Keratinocyte (primary cell): ENCODE measurements around the gene MALAT1. TPM values are rescaled to one million over a fixed set of nuclear protein-coding genes. Genes with fewer than 3 reads are reported as not detected.
A peak's percentile ranks its signal among the peaks of the same experiment; 100 is the strongest.

Experiments used
- DNase-seq: peaks from one replicate; pipeline ENCODE4 v3.0.0-alpha.2; 2011; ENCODE audit warnings: low read depth, missing footprints, low spot score
- FAIRE-seq: peaks from 2 replicates; lab custom pipeline; 2011; peaks lifted over from hg19 to GRCh38; lab: Jason Lieb, UNC
- H2AFZ ChIP-seq: 2 replicates; pipeline ENCODE4 v1.6.0; 2012; ENCODE audit warnings: low read length, control low read depth, inconsistent platforms; ENCODE audit not compliant: control insufficient read depth
- H3K27ac ChIP-seq: 2 replicates; pipeline ENCODE4 v1.5.1; 2011; ENCODE audit warnings: low read length; ENCODE audit not compliant: control insufficient read depth, insufficient read depth
- H3K27me3 ChIP-seq: 3 replicates; pipeline ENCODE4 v1.6.0; 2011; ENCODE audit warnings: low read length; ENCODE audit not compliant: control insufficient read depth, insufficient read depth; ENCODE audit errors: extremely low read depth
- H3K36me3 ChIP-seq, 2 experiments: 2 replicates in 1 of 2; 3 replicates in 1 of 2; pipeline ENCODE4 v1.5.1; 2011; ENCODE audit warnings: low read length in 2 of 2, mild to moderate bottlenecking in 1 of 2; ENCODE audit not compliant: control insufficient read depth in 2 of 2, insufficient read depth in 2 of 2; ENCODE audit errors: extremely low read depth in 1 of 2
- H3K4me1 ChIP-seq: 3 replicates; pipeline ENCODE4 v1.5.1; 2011; ENCODE audit warnings: low read length; ENCODE audit not compliant: control insufficient read depth, insufficient read depth; ENCODE audit errors: extremely low read depth
- H3K4me2 ChIP-seq: 3 replicates; pipeline ENCODE4 v1.6.0; 2011; ENCODE audit warnings: low read depth, low read length; ENCODE audit not compliant: control insufficient read depth, insufficient read depth; ENCODE audit errors: extremely low read depth
- H3K4me3 ChIP-seq, 3 experiments: fragments of 200-600 bp in 1 of 3; sonication (generic) in 1 of 3; 2 replicates in 2 of 3; 3 replicates in 1 of 3; pipeline ENCODE4 v1.5.1; 2011 to 2016; ENCODE audit warnings: low read length in 3 of 3, mild to moderate bottlenecking in 3 of 3, control low read depth in 2 of 3, inconsistent platforms in 1 of 3, low read depth in 1 of 3, mixed read lengths in 1 of 3, mixed run types in 1 of 3, moderate library complexity in 1 of 3; ENCODE audit not compliant: control insufficient read depth in 2 of 3, insufficient read depth in 2 of 3; ENCODE audit errors: extremely low read depth in 1 of 3
- H3K79me2 ChIP-seq: 2 replicates; pipeline ENCODE4 v1.6.0; 2012; ENCODE audit warnings: low read length; ENCODE audit not compliant: control insufficient read depth, insufficient read depth
- H3K9ac ChIP-seq: 3 replicates; pipeline ENCODE4 v1.6.0; 2011; ENCODE audit warnings: low read length; ENCODE audit not compliant: control insufficient read depth, insufficient read depth; ENCODE audit errors: extremely low read depth
- H3K9me1 ChIP-seq: 3 replicates; pipeline ENCODE4 v1.6.0; 2011; ENCODE audit warnings: low read length; ENCODE audit not compliant: control insufficient read depth, insufficient read depth; ENCODE audit errors: extremely low read depth
- H3K9me3 ChIP-seq: 2 replicates; pipeline ENCODE4 v1.5.1; 2012; ENCODE audit warnings: low read depth, low read length; ENCODE audit not compliant: control insufficient read depth
- H4K20me1 ChIP-seq: 3 replicates; pipeline ENCODE4 v1.6.0; 2011; ENCODE audit warnings: low read length; ENCODE audit not compliant: control insufficient read depth, insufficient read depth; ENCODE audit errors: extremely low read depth
- EZH2 ChIP-seq: IDR thresholded peaks from one replicate; pipeline ENCODE4 v1.6.1; 2012; ENCODE audit warnings: inconsistent platforms, mild to moderate bottlenecking, low read length, moderate library complexity
- dilution Hi-C: fragments of 300-500 bp; cut with MboI; formaldehyde crosslinking; loops from one replicate; pipeline ENCODE4 v1.7.0; 2020; ENCODE audit warnings: low sequenced_read_pairs; ENCODE audit not compliant: extremely low pct_ligation_motif_present
- polyA plus RNA-seq, 5 experiments: library from polyadenylated mRNA; depleted of rRNA in 3 of 5; stranded (reverse) in 3 of 5; stranded (forward) in 1 of 5; unstranded in 1 of 5; fragments of >200 nt; gene quantifications; 1 replicate in 1 of 5; 2 replicates in 3 of 5; 3 replicates in 1 of 5; pipeline versions ENCODE4 v1.2.1 to v1.2.3, GENCODE V29; 2011 to 2012; ENCODE audit warnings: missing spikeins in 2 of 5, low read depth in 1 of 5, low replicate concordance in 1 of 5
- TF ChIP-seq, protein P1 (sequence below), 3 experiments: IDR thresholded peaks in 1 of 3; conservative IDR thresholded peaks in 1 of 3; optimal IDR thresholded peaks in 1 of 3; 2 replicates in 2 of 3; 3 replicates in 1 of 3; pipeline versions ENCODE3 to v1.5.1; 2011; ENCODE audit warnings: low read length in 3 of 3, mild to moderate bottlenecking in 3 of 3, moderate library complexity in 2 of 3, control low read depth in 1 of 3, inconsistent platforms in 1 of 3; ENCODE audit not compliant: insufficient read depth in 2 of 3; ENCODE audit errors: extremely low read depth in 1 of 3

MALAT1 gene
- polyA plus RNA-seq, 1 donor (not counting 4 experiments of a cell fraction or from before 2014, with no cell fraction given): 1,768 TPM

DNA sequence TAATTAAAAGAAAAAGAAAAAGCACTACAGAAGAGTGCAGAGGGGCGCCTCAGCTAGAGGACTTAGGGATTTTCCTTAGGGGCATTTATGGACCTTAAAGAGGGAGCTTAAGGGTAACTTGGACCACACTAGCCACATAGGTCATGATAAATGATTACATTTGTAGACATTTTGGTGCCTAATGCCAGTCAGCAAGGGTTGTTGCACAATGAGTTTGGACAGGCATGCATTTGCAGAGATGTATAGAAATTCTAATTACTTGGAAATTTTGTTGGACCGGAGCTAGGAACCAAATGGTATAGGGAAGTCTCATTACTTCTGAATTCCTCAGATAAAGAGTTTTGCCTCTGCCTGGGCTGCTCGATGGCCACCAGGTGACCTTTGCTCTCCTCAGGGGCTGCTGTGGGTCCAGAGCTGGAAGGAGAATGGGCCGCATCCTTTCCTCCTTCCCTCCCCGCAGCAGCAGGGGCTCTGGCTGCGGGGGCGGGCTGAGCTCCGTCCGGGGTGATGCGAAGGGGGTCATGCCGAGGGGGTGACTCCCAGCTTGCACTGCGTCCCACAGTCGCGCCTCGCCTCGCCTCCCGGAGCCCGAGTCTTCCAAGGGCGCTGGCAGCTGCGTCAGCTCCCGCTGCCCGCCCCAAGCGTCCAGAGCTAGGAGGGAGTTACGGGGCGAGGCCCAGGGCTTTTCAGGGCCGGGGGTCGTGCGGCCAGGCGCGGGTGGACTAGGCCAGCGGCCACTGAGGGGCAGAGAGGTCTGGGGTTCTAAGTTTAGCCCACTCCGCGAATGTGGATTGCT lies 20.3 kb upstream of the MALAT1 start:
- no peaks in the 10 kb centered on the region for H3K9me3 ChIP-seq
- DNase-seq (no peak), FAIRE-seq (no peak)
- TF ChIP-seq EZH2: no peak
- TF ChIP-seq, protein P1, sequence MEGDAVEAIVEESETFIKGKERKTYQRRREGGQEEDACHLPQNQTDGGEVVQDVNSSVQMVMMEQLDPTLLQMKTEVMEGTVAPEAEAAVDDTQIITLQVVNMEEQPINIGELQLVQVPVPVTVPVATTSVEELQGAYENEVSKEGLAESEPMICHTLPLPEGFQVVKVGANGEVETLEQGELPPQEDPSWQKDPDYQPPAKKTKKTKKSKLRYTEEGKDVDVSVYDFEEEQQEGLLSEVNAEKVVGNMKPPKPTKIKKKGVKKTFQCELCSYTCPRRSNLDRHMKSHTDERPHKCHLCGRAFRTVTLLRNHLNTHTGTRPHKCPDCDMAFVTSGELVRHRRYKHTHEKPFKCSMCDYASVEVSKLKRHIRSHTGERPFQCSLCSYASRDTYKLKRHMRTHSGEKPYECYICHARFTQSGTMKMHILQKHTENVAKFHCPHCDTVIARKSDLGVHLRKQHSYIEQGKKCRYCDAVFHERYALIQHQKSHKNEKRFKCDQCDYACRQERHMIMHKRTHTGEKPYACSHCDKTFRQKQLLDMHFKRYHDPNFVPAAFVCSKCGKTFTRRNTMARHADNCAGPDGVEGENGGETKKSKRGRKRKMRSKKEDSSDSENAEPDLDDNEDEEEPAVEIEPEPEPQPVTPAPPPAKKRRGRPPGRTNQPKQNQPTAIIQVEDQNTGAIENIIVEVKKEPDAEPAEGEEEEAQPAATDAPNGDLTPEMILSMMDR (optimal IDR thresholded peaks at IDR 0.05 in 1 of 3, IDR thresholded peaks at IDR 0.05 in 1 of 3, conservative IDR thresholded peaks at IDR 0.05 in 1 of 3; ENCODE audit: extremely low read depth in 1 of 3, insufficient read depth in 2 of 3, low read length in 3 of 3): no peak
- H3K4me1 ChIP-seq: peaks cover 60% of the 10 kb centered on the region
- peaks cover 29% of the 10 kb centered on the region for H3K79me2 ChIP-seq
- peaks cover 5% of the 10 kb centered on the region for H3K9me1 ChIP-seq
- peak overlapping the region in 2 of 3 experiments; percentile 27 to 29 for H3K4me3 ChIP-seq
- H3K4me2 ChIP-seq: peak overlapping the region; percentile 49
- peak overlapping the region; percentile 100 for H3K27ac ChIP-seq
- dilution Hi-C loops: no loop called here
- H3K27me3 ChIP-seq: no peaks in the 10 kb centered on the region
- H2AFZ ChIP-seq: no peak overlapping the region
- H3K36me3 ChIP-seq: no peaks in the 10 kb centered on the region
- H3K9ac ChIP-seq: peak overlapping the region; percentile 100
- H4K20me1 ChIP-seq: no peaks in the 10 kb centered on the region

DNA sequence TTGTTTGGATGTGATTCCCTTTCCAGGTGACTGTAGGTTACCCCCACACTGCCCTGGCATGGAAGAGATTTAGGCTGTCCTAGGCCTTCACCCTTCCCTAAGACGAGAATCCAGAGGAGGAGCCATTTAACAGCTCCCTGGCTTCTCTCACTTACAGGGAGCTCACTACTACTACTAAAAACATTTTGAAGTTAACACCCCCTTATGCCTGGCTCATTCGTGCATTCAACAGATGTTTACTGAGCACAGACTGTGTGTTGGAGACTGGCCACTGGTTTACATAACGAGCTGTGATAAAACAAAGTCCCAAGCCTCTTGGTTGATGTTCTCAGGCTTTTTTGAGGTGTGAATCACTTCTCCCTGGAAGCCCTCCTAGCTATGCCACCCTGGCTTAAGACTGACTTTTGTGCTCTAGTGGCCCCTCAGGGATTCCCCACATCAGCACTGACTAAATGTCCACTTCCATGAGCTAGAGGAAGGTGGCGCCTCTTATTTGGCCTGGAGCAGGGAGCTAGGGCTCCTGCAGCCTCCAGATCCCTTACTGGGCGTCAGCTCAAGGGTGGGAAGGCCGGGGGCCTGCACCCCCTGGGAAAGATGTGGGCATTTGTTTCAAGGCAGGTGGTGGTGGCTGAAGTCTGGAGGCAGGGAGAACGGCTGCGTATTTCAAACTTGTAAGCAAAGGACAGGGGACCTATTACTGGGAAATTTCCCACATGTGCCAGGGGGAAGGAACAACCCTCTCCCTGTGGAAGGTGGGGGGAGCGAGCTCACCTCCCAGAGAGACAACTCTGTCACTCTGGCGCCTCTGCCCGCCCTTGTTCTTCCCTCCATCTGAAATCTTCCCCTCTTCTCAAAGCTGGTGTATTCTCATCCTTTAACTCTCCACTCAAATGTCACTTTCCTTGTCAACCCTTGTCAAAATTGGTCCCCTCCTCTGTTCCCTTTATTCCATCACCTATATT lies 19.4 kb upstream of the MALAT1 start:
- DNase-seq (no peak), FAIRE-seq (no peak)
- Histone ChIP-seq H3K9me1 (peaks cover 5% of the 10 kb centered on the region), H3K79me2 (peaks cover 29% of the 10 kb centered on the region), H3K4me3 (peak overlapping the region in 1 of 3 experiments; percentile 4), H3K4me1 (peaks cover 60% of the 10 kb centered on the region), H3K27ac (peak overlapping the region; percentile 100), H2AFZ (no peak overlapping the region), H4K20me1 (no peaks in the 10 kb centered on the region), H3K27me3 (no peaks in the 10 kb centered on the region), H3K4me2 (peak overlapping the region; percentile 49), H3K9ac (peak overlapping the region; percentile 100), H3K36me3 (no peaks in the 10 kb centered on the region), H3K9me3 (no peaks in the 10 kb centered on the region)
- TF ChIP-seq EZH2: no peak
- TF ChIP-seq, protein P1 (optimal IDR thresholded peaks at IDR 0.05 in 1 of 3, IDR thresholded peaks at IDR 0.05 in 1 of 3, conservative IDR thresholded peaks at IDR 0.05 in 1 of 3; ENCODE audit: extremely low read depth in 1 of 3, insufficient read depth in 2 of 3, low read length in 3 of 3): peak; percentile 28 to 63 (median 53)
- dilution Hi-C loops: no loop called here
